HG03066 (cell line): ENCODE data around the gene PTP4A1.
"Not testable (repeated sequence)": the region's sequence is repeated elsewhere in the genome, so short reads cannot be mapped to it uniquely, and the experiment has no call there.

Experiments used
- ATAC-seq: cut with Tn5 transposase; IDR thresholded peaks from one replicate; pipeline ENCODE4 v1.9.1; 2021; ENCODE audit warnings: low read depth; ENCODE audit not compliant: unreplicated experiment

PTP4A1 gene

DNA sequence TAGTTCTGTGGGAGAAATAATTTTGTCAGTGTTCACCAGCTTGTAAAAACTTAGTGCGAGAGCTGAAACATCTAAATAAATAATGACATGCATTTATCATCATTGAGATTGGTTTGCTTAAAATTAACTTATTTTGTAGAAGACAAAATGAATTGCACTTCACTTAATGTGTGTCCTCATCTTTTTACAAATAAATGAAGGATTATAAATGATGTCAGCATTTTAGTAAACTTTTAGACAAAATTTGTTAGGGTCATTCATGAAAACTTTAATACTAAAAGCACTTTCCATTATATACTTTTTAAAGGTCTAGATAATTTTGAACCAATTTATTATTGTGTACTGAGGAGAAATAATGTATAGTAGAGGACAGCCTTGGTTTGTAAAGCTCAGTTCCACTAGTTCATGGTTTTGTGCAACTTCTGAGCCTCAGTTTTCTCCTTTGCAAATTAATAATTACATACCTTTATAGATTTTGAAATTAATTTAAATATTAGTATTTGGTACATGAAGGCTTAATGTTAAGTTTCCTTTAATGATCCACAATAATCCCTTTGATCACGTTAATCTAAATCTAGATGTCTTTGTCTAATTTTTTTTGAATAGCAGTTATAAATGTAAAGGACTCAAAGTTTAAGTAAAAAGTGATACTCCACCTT is 9.2 kb downstream of the PTP4A1 start:
- no peak for ATAC-seq

DNA sequence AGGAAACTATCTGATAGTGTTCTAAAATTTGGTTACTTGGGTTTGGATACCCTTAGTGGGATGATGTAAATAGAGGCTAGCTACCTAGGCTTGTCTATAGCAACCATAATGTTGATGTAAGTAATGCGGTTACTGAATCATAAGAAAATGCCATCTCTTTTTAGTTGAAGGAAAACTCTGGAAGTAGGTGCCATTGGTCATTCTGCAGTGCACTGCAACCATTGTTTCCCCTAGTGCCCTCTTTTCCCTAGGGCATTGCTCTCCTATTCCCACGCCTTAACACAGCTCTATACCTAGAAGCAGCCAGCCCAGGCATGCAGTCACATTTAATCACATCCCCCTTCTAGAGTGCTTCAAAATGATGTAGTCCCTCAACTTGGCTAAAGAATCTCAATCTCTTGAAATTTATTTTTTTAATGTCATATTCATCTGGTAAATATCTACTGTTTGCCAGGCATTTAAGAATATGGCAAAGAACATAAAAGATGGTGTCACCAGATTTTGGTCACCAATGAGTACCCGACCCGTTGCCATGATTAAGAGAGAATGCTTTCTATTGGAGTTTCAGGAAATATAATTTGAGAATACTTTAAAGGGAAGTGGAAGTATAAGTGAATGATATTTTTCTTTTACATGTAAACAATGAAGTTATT is 10.4 kb downstream of the PTP4A1 start:
- no peak for ATAC-seq

DNA sequence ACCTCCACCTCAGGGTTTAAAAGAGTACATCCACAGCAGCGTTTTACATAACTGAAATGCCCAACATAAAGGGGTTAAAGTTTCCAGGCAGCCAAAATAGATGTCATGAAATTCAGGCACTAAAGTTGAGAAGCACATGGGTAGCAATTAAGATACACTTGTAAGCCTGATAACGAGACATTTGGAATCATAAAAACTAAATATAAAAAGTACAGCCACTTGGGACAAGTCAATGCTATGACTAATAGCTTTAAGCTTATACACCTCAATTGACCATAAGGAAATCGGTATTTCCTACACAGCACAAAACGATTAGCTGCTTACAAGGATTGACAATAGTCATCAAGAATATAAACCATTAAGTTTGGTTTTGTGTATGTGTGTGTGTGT is 11.8 kb downstream of the PTP4A1 start:
- no peak for ATAC-seq

DNA sequence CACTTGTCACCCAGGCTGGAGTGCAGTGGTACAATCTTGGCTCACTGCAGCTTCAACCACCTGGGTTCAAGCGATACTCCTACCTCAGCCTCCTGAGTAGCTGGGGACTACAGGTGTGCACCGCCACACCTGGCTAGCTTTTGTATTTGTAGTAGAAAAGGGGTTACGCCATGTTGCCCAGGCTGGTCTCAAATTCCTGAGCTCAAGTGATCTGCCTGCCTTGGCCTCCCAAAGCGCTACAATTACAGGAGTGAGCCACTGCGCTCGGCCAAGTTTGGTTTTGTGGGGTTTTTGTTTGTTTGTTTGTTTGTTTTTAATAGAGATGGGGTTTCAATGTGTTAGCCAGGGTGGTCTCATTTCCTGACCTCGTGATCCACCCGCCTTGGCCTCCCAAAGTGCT is 12.3 kb downstream of the PTP4A1 start:
- ATAC-seq: no peak

DNA sequence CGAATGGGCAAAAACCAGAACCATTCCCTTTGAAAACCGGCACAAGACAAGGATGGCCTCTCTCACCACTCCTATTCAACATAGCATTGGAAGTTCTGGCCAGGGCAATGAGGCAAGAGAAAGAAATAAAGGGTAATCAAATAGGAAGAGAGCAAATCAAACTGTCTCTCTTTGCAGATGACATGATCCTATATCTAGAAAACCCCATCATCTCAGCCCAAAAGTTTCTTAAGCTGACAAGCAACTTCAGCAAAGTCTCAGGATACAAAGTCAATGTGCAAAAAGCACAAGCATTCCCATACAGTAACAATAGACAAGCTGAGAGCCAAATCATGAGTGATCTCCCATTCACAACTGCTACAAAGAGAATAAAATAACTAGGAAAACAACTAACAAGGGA is 13.4 kb downstream of the PTP4A1 start:
- not testable (repeated sequence) for ATAC-seq

DNA sequence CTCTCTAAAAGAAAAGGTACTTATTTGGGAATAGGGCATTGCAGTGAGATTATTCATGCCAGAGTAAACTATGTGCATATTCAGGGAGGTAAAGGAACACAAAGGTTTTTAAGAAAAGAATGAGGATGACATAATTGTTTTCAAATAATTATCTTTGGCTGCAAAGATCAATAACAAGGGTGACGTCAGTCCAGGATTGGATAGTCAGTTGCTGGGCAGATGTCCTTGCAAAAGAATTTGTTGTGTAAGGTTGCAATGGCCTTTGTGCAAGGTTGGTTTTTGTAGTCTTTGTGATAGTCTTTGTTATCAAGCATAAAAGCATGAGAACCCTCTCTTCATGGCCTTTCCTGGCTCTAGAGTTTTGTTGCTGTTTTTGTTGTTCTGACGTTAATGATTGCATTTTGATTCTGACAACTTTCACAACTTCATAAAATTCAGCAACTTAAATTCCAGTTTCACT is 17.7 kb downstream of the PTP4A1 start:
- no peak for ATAC-seq

DNA sequence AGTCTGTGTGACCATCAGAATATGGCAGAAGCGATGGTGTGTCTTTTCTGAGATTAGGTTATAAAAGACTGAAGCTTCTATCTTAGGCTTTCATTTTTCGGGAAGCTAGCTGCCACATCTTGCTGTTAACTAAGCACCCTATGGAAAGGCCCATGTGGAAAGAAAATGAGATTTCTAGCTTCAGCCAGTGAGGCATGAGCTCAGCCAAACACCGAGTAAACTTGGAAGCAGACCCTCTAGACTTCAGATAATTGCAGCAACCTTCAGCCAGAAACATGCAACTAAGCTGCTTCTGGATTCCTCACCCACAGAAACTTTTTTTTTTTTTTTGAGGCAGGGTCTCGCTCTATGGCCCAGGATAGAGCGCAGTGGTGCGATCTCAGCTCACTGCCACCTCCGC is 20.6 kb downstream of the PTP4A1 start:
- no peak for ATAC-seq

DNA sequence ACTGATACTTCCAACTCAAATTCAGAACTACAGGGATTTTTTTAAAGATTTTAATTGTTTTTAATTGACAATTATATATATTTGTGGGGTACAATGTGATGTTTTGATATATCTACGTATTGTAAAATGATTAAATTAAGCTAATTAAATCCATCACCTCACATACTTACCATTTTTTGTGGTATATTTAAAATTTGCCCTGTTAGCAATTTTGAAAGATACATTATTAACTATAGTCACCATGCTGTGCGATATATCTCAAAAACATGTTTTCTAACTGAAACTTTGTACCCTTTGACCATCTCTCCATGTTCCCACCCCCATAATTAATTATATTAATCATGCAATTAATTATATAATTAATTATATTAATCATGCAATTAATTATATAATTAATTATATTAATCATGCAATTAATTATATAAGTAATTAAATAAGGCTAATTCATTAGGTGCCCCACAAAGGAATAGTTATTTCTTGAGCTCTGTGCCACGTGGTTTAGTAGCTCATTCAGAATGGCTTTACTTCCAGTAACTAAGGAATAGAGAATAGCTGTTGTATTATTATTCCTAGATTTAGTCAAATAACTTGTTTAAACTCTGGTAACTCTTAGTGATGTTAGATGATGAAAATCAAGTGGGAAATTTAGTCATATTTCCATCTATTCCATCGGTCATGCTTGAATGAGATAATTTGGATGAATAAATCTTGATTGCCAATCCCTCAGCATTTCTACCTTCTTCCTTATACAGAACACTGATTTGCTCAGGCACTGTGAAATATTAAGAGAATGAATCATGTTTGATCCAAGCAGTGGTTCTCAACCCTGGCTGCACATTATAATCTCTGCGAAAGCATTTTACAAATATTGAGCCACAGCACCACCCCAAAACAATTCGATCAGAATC is 25.1 kb downstream of the PTP4A1 start:
- ATAC-seq: no peak

DNA sequence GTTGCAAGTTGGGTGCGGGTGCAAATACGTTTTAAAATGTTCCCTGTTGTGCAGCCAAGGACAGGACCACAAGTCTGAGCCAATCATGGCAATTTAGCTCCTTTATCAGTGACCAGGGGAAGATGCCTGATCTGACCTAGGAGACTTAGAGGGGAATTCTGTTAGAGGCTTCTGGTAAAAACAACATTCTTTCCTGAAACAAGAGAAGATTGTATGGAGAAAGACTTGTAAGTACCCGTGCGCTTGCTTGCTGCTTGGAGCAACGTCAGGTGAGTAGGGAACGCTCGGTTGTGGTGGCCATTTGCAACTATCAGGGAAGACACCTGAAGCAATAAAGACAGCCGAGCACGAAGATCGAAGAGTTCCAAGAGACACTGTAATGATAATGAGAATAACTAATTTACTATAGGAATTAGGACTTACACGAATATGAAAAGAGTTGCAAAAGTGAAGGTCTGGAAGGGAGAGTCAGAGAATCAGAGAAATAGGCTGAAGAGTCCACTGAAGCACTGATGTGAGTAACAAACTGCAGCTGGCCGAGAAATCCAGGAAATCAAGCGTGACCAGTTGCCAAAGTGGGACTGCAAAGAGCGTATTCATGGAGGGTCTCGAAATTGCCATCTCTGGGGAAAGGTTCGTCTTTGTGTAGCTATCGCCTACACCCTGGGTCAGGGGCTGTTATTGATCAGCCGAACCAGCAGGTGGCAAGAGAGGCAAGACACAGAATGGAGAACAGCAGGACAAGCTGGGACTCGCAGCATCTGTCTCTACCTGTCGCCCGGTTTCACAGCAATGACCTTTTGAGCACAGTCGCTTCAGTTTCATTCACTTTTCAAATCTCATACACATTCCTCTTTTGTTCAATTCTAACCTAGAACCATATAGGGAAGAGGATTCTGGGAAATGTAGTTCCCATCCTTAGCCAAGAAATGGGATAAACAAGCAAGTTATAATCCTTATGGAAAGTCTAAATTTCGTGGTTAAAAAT is 26.1 kb downstream of the PTP4A1 start:
- ATAC-seq: peak; percentile 99

DNA sequence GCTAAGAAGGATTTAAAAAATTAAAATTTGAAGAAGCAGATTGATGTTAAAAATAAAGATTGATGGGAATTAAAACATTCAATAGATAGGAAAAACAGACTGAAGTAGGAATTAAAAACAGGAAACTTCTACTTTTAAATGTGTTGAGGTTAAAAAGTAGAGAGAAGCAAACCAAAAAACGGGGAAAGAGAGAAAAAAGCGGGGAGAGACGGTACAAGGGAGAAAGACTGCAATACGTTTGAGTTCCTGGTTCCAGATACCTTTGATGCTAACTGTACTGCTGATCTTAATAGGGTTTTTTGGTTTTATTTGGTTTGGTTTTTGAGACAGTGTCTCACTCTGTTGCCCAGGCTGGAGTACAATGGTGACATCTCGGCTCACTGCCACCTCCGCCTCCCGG is 27.0 kb downstream of the PTP4A1 start:
- no peak for ATAC-seq

DNA sequence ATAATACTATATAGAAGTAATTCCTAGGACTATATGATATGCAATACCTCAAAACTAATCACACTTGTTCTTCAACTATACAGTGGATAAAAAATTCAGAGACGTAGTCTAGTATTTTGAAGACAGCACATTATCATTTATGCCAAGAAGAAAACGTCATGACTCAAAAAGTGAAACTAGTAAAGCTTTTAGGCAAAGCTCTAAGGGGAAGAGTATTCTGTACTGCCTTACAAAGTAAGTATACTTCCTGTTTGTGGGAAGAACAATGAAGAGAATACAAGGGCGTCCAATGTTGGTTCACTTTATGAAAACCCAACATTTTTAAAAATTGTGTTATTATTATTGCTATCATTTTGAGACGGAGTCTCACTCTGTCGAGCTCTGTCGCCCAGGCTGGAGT is 27.9 kb downstream of the PTP4A1 start:
- ATAC-seq: no peak

DNA sequence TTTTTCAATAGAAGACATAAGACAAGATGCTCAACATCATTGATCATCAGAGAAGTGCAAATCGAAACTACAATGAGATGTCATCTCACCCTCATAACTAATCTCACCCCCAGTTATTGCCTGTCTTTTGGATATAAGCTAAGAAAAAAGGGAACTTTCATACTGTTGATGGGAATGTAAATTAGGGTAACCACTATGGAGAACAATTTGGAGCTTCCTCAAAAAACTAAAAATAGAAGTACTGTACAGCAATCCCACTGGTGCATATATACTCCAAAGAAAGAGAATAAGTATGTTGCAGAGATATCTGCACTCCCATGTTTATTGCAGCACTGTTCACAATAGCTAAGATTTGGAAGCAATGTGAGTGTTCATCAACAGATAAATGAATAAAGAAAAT is 37.0 kb downstream of the PTP4A1 start:
- no peak for ATAC-seq

DNA sequence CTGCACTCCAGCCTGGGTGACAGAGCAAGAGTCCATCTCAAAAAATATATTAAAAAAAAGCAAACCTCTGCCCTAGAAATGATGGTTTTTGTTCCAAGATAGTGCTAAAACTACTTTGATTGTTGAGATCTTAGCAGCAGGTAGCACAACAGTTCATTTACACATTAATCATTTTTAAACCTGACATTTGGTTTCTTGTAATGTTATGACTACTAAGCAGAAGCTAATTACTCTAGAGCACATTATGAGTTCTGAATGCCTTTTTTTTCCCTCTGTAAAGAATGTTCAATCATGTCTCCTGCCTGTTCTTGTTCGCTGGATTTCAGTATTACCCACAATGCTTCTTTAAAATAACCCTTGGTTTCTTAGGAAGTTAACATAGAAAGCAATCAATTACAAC is 38.7 kb downstream of the PTP4A1 start:
- no peak for ATAC-seq

DNA sequence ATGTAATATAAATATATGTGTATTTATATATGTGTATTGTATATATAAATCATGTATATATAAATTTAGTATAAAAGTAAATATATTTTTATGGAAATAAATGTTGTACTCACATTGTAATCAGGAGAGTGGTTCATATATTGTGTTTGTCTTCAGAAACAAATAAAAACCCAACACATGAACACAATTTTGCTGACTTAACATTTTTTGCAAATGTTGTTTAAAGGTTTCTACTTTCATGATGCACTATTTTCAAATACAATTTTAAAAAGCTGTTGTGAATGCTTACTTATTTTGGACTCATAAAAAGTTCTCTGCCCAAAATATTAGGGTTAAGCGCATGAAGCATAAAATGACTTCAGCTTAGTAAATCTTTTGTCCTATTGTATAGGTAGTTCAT is 39.3 kb downstream of the PTP4A1 start:
- ATAC-seq: no peak

DNA sequence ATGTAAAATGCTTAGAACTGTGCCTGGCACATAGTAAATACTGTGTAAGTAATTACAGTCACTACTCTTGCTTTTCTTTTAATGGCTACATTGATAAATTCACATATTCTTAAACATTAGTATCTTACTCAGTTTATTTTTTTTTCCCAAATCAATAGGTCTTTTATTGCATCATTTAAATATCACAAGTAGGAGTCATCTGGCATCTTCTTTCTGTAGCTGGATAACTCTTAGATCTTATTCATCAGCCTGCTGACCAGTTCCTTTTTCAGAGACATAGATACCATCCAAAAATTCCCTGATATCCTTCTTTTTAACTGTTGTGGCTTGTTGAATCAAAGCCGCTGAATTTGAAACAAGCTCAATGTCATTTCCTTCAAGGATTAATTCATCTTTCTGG is 43.3 kb downstream of the PTP4A1 start:
- ATAC-seq: no peak
